ENCODE results near the gene ORMDL3. TPM values are rescaled to one million over a fixed set of nuclear protein-coding genes. Genes with fewer than 3 reads are reported as not detected.

ORMDL3 gene
- total and polyA plus RNA-seq, 10 of the 15 experiments (the other 5 are each of a cell fraction or from before 2014, with no cell fraction given), result 8.8 to 98.1 (median 49.9) TPM

GRCh38 chr17:39962642-39963220, 35.3 kb upstream of the ORMDL3 start, which contains the start of gene GSDMA:
Gene GSDMA, plus strand, starts transcription at chr17:39963004. Its CDS starts 2,684 bp downstream, at chr17:39965688.
- in situ Hi-C loops (cut with MboI) (no loop called here), intact Hi-C loops (cut with micrococcal nuclease; ENCODE audit: unreplicated experiment) (no loop called here)
- H3K9me3 ChIP-seq (replicated peaks; ENCODE audit: control insufficient read depth, insufficient read depth, low read length), result no peaks in the 10 kb centered on the region
- no peaks in the 10 kb centered on the region for H3K79me2 ChIP-seq (ENCODE audit: control insufficient read depth, insufficient read depth, low read length)
- ChIA-PET POLR2A (interaction anchor here (0.5 to 0.7 kb wide), 3 partner anchors 11 to 187 kb away, joined by 3 to 5 read pairs (median 4); no protein-coding TSS in a partner anchor), CTCF (interaction anchor here (1.3 kb wide), 2 partner anchors 15 to 17 kb away, joined by 4 to 6 read pairs; partner anchors contain the start of gene PSMD3), SMC1A (ENCODE audit: uncharacterized antibody, unreplicated experiment) (no interaction called here), RAD21 (ENCODE audit: unreplicated experiment) (interaction anchor here (0.7 to 1.6 kb wide), 2 partner anchors 25 to 396 kb away, joined by 3 to 5 read pairs; no protein-coding TSS in a partner anchor)
- H3K27ac ChIP-seq (ENCODE audit: control insufficient read depth, insufficient read depth), result no peak within 1 kb of the TSS
- no peak within 1 kb of the TSS for H3K4me3 ChIP-seq
- no peak for DNase-seq (ENCODE audit: low read depth, low spot score)
- no peak for ATAC-seq
- no peaks in the 10 kb centered on the region for H3K27me3 ChIP-seq (replicated peaks in 1 of 2; ENCODE audit: control insufficient read depth in 2 of 2, insufficient read depth in 2 of 2, low read length in 1 of 2)
- no TSS peak for BruUV-seq (replicated peaks)
- H4K20me1 ChIP-seq (ENCODE audit: control insufficient read depth, insufficient read depth), result no peaks in the 10 kb centered on the region
- FAIRE-seq, result no peak
- no peaks in the 10 kb centered on the region for H3K36me3 ChIP-seq (ENCODE audit: control insufficient read depth in 2 of 2, insufficient read depth in 2 of 2, low read length in 1 of 2)
- WGBS (ENCODE audit: insufficient coverage, insufficient replicate concordance, low lambda C conversion rate, missing lambda C conversion rate), result 15% methylated on average over 6 of the region's 6 CpGs
- H2AFZ ChIP-seq (ENCODE audit: control insufficient read depth, low read depth, low read length), result no peak within 1 kb of the TSS
- H3K4me2 ChIP-seq (ENCODE audit: control insufficient read depth, insufficient read depth), result no peak within 1 kb of the TSS
- no peaks in the 10 kb centered on the region; the same call in 1 of the 2 replicates for H3K4me1 ChIP-seq (ENCODE audit: control insufficient read depth, insufficient read depth, low read length)
- H3K9ac ChIP-seq (ENCODE audit: control insufficient read depth, insufficient read depth, low read length), result no peak within 1 kb of the TSS
- TF ChIP-seq SUZ12 (IDR thresholded peaks at IDR 0.05; ENCODE audit: unreplicated experiment), result no peak
- no peak for TF ChIP-seq SREBF1 (IDR thresholded peaks at IDR 0.05; ENCODE audit: low read length)
- no peak for TF ChIP-seq NBN (IDR thresholded peaks at IDR 0.05)
- TF ChIP-seq NKRF (conservative IDR thresholded peaks at IDR 0.05), result no peak
- no peak for TF ChIP-seq RAD21 (IDR thresholded peaks at IDR 0.05; ENCODE audit: insufficient read depth, low read depth, low read length)
- no peak for TF ChIP-seq ZBTB40 (IDR thresholded peaks at IDR 0.05; ENCODE audit: borderline replicate concordance)
- TF ChIP-seq EED (IDR thresholded peaks at IDR 0.05; ENCODE audit: low read depth), result no peak
- no peak for TF ChIP-seq NFYB (IDR thresholded peaks at IDR 0.05; ENCODE audit: insufficient read depth, low read depth, low read length)
- no peak for TF ChIP-seq ZNF384 (IDR thresholded peaks at IDR 0.05; ENCODE audit: borderline replicate concordance, low read depth, low read length)
- TF ChIP-seq KAT2A (conservative IDR thresholded peaks at IDR 0.05; ENCODE audit: control insufficient read depth, low read depth, low read length), result no peak
- TF ChIP-seq ASH2L (IDR thresholded peaks at IDR 0.05; ENCODE audit: borderline replicate concordance, low read depth), result no peak
- no peak for TF ChIP-seq NFXL1 (IDR thresholded peaks at IDR 0.05; ENCODE audit: borderline replicate concordance)
- no peak for TF ChIP-seq PRDM15 (CRISPR knock-in tag; IDR thresholded peaks at IDR 0.05)
- no peak for TF ChIP-seq WRNIP1 (IDR thresholded peaks at IDR 0.05; ENCODE audit: borderline replicate concordance, low read depth, low read length)
- no peak for TF ChIP-seq POLR2A (IDR thresholded peaks at IDR 0.05; ENCODE audit: low read depth, low read length)

Measured in GM12878 (cell line).